Activated B cell treated with CpG ODN at 0.5 μM for 24 hours (primary cell): Measurements from ENCODE around the gene GPR180. TPM values are rescaled to one million over a fixed set of nuclear protein-coding genes. Genes with fewer than 3 reads are reported as not detected.

Source experiments
- ATAC-seq: fragments of 200-7000 bp; cut with Tn5 transposase; one replicate; pipeline ENCODE4 v1.10.0; 2021; ENCODE audit warnings: low read depth, mild to moderate bottlenecking, moderate library complexity
- CTCF ChIA-PET: fragments of 350-600 bp; sonication (Branson Sonifier 250); formaldehyde crosslinking; loops from one replicate; lab custom pipeline; 2021; ENCODE audit warnings: antibody characterized with exemption; lab: Charles Lee
- POLR2A ChIA-PET: fragments of 350-600 bp; sonication (Branson Sonifier 250); formaldehyde crosslinking; loops from one replicate; lab custom pipeline; 2021; ENCODE audit warnings: antibody characterized with exemption; lab: Charles Lee
- DNase-seq: peaks from one replicate; pipeline ENCODE4 v3.0.0; 2022
- H3K27ac Mint-ChIP-seq: one replicate; pipeline ENCODE4 v1.8.0; 2020; ENCODE audit warnings: mixed read lengths
- H3K27me3 Mint-ChIP-seq: one replicate; pipeline ENCODE4 v1.8.0; 2021; ENCODE audit warnings: mixed read lengths
- H3K36me3 Mint-ChIP-seq: one replicate; pipeline ENCODE4 v1.8.0; 2021; ENCODE audit warnings: low read depth, mixed read lengths
- H3K4me1 Mint-ChIP-seq: one replicate; pipeline ENCODE4 v1.8.0; 2021; ENCODE audit warnings: mixed read lengths
- H3K4me3 Mint-ChIP-seq: one replicate; pipeline ENCODE4 v1.8.0; 2020; ENCODE audit warnings: mild to moderate bottlenecking, mixed read lengths
- H3K9me3 Mint-ChIP-seq: one replicate; pipeline ENCODE4 v1.8.0; 2020; ENCODE audit warnings: mixed read lengths
- intact Hi-C: fragments of 100-400 bp; cut with micrococcal nuclease; formaldehyde crosslinking; loops from one replicate; pipeline ENCODE4 v1.15.1; 2024
- total RNA-seq: library from RNA; stranded (reverse); gene quantifications from 2 replicates; pipeline ENCODE4 v1.2.3, GENCODE V29; 2022
- TF ChIP-seq, protein P1 (sequence below): fragments of 200-600 bp; IDR thresholded peaks from one replicate; pipeline ENCODE4 v1.8.0; 2022; ENCODE audit warnings: antibody characterized with exemption, mild to moderate bottlenecking

GPR180 gene
- total RNA-seq, 1 donor from 2014 or later = 5.1 TPM

GRCh38 chr13:94557684-94558235 is 43.9 kb upstream of the GPR180 start:
- ChIA-PET POLR2A (no interaction called here), CTCF (no interaction called here)
- TF ChIP-seq, protein P1, sequence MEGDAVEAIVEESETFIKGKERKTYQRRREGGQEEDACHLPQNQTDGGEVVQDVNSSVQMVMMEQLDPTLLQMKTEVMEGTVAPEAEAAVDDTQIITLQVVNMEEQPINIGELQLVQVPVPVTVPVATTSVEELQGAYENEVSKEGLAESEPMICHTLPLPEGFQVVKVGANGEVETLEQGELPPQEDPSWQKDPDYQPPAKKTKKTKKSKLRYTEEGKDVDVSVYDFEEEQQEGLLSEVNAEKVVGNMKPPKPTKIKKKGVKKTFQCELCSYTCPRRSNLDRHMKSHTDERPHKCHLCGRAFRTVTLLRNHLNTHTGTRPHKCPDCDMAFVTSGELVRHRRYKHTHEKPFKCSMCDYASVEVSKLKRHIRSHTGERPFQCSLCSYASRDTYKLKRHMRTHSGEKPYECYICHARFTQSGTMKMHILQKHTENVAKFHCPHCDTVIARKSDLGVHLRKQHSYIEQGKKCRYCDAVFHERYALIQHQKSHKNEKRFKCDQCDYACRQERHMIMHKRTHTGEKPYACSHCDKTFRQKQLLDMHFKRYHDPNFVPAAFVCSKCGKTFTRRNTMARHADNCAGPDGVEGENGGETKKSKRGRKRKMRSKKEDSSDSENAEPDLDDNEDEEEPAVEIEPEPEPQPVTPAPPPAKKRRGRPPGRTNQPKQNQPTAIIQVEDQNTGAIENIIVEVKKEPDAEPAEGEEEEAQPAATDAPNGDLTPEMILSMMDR = no peak
- Mint-ChIP-seq H3K27me3 (no peaks in the 10 kb centered on the region), H3K36me3 (no peaks in the 10 kb centered on the region), H3K4me1 (no peaks in the 10 kb centered on the region), H3K9me3 (no peaks in the 10 kb centered on the region), H3K4me3 (no peak overlapping the region), H3K27ac (no peak overlapping the region)
- intact Hi-C loops = no loop called here
- no peak for ATAC-seq
- no peak for DNase-seq

GRCh38 chr13:94558716-94559115 is 42.9 kb upstream of the GPR180 start:
- Mint-ChIP-seq H3K9me3 (no peaks in the 10 kb centered on the region), H3K27me3 (no peaks in the 10 kb centered on the region), H3K27ac (no peak overlapping the region), H3K4me1 (no peaks in the 10 kb centered on the region), H3K36me3 (peaks cover 3% of the 10 kb centered on the region), H3K4me3 (no peak overlapping the region)
- ChIA-PET POLR2A (no interaction called here), CTCF (no interaction called here)
- TF ChIP-seq, protein P1 = no peak
- no peak for DNase-seq
- intact Hi-C loops = no loop called here
- ATAC-seq = no peak

- TF ChIP-seq, protein P1 = no peak
- ChIA-PET POLR2A (no interaction called here), CTCF (no interaction called here)
- peaks cover 3% of the 10 kb centered on the region for H3K36me3 Mint-ChIP-seq
- H3K27ac Mint-ChIP-seq = no peak overlapping the region
- ATAC-seq (no peak), DNase-seq (no peak)
- H3K4me1 Mint-ChIP-seq = no peaks in the 10 kb centered on the region
- intact Hi-C loops = no loop called here
- H3K9me3 Mint-ChIP-seq = no peaks in the 10 kb centered on the region
- no peak overlapping the region for H3K4me3 Mint-ChIP-seq
- H3K27me3 Mint-ChIP-seq = no peaks in the 10 kb centered on the region
Measured at GRCh38 chr13:94559222-94559795, 42.3 kb upstream of the GPR180 start.

GRCh38 chr13:94560116-94560515 is 41.5 kb upstream of the GPR180 start:
- Mint-ChIP-seq H3K27ac (no peak overlapping the region), H3K4me3 (no peak overlapping the region), H3K4me1 (no peaks in the 10 kb centered on the region), H3K9me3 (no peaks in the 10 kb centered on the region), H3K27me3 (no peaks in the 10 kb centered on the region), H3K36me3 (peaks cover 3% of the 10 kb centered on the region)
- intact Hi-C loops = no loop called here
- POLR2A ChIA-PET = no interaction called here
- ATAC-seq (no peak), DNase-seq (no peak)
- TF ChIP-seq, protein P1 = no peak
- CTCF ChIA-PET = interaction anchor here (1.6 kb wide), 1 partner anchor 125 kb away, joined by 3 read pairs; no protein-coding TSS in a partner anchor

- intact Hi-C loops = no loop called here
- POLR2A ChIA-PET = interaction anchor here (0.7 kb wide), 1 partner anchor 57 kb away, joined by 5 read pairs; no protein-coding TSS in a partner anchor
- TF ChIP-seq, protein P1 = no peak
- ATAC-seq (no peak), DNase-seq (no peak)
- no peaks in the 10 kb centered on the region for H3K4me1 Mint-ChIP-seq
- no peak overlapping the region for H3K4me3 Mint-ChIP-seq
- H3K9me3 Mint-ChIP-seq = no peaks in the 10 kb centered on the region
- no peak overlapping the region for H3K27ac Mint-ChIP-seq
- H3K36me3 Mint-ChIP-seq = peaks cover 3% of the 10 kb centered on the region
- CTCF ChIA-PET = interaction anchor here (1.6 kb wide), 1 partner anchor 126 kb away, joined by 3 read pairs; no protein-coding TSS in a partner anchor
- H3K27me3 Mint-ChIP-seq = no peaks in the 10 kb centered on the region
Measured at GRCh38 chr13:94561126-94561525, 40.5 kb upstream of the GPR180 start.
